ENCODE results near the gene PPM1H.

GRCh38 chr12:62978768-62979167 is 43.8 kb upstream of the PPM1H start:
- TF ChIP-seq CTCF (IDR thresholded peaks at IDR 0.05; ENCODE audit: borderline replicate concordance, extremely low read depth, low read length, poor library complexity, severe bottlenecking) = no peak
- TF ChIP-seq EZH2 (IDR thresholded peaks at IDR 0.05; ENCODE audit: borderline replicate concordance, low read depth, low read length, severe bottlenecking) = no peak
